Measurements from ENCODE around the gene CCDC174. TPM values are rescaled to one million over a fixed set of nuclear protein-coding genes. Genes with fewer than 3 reads are reported as not detected.

Gene CCDC174
- total RNA-seq, 2 donors from 2014 or later = 17.7 to 27.6 TPM

- no peaks in the 10 kb centered on the region for H3K9me3 Mint-ChIP-seq
- no peaks in the 10 kb centered on the region for H3K36me3 Mint-ChIP-seq (ENCODE audit: low read depth)
- no peak for ATAC-seq (replicated peaks)
- no peak overlapping the region for H3K4me3 Mint-ChIP-seq
- no peak overlapping the region for H3K27ac Mint-ChIP-seq
- no peaks in the 10 kb centered on the region for H3K4me1 Mint-ChIP-seq
- peaks cover 19% of the 10 kb centered on the region for H3K27me3 Mint-ChIP-seq
Measured at GRCh38 chr3:14617508-14618023, 34.0 kb upstream of the CCDC174 start.

- Mint-ChIP-seq H3K27ac (no peak overlapping the region), H3K4me3 (no peak overlapping the region), H3K27me3 (peaks cover 13% of the 10 kb centered on the region), H3K4me1 (no peaks in the 10 kb centered on the region), H3K36me3 (ENCODE audit: low read depth) (no peaks in the 10 kb centered on the region), H3K9me3 (no peaks in the 10 kb centered on the region)
- no peak for ATAC-seq (replicated peaks)
Measured at GRCh38 chr3:14619605-14620004, 32.0 kb upstream of the CCDC174 start.

GRCh38 chr3:14620512-14620911 lies 31.1 kb upstream of the CCDC174 start:
- Mint-ChIP-seq H3K9me3 (no peaks in the 10 kb centered on the region), H3K27ac (no peak overlapping the region), H3K36me3 (ENCODE audit: low read depth) (no peaks in the 10 kb centered on the region), H3K4me1 (no peaks in the 10 kb centered on the region), H3K4me3 (no peak overlapping the region), H3K27me3 (peaks cover 13% of the 10 kb centered on the region)
- ATAC-seq (replicated peaks) = no peak

- peaks cover 13% of the 10 kb centered on the region for H3K27me3 Mint-ChIP-seq
Measured at GRCh38 chr3:14621093-14621492, 30.5 kb upstream of the CCDC174 start.

GRCh38 chr3:14622368-14622767 lies 29.2 kb upstream of the CCDC174 start:
- H3K36me3 Mint-ChIP-seq (ENCODE audit: low read depth) = no peaks in the 10 kb centered on the region
- no peak for ATAC-seq (replicated peaks)
- H3K4me3 Mint-ChIP-seq = no peak overlapping the region
- no peaks in the 10 kb centered on the region for H3K4me1 Mint-ChIP-seq
- H3K9me3 Mint-ChIP-seq = no peaks in the 10 kb centered on the region
- H3K27ac Mint-ChIP-seq = no peak overlapping the region
- peaks cover 18% of the 10 kb centered on the region for H3K27me3 Mint-ChIP-seq

More at GRCh38 chr3:14621093-14621492, 30.5 kb upstream of the CCDC174 start:
- no peak for ATAC-seq (replicated peaks)
- Mint-ChIP-seq H3K27ac (no peak overlapping the region), H3K9me3 (no peaks in the 10 kb centered on the region), H3K36me3 (ENCODE audit: low read depth) (no peaks in the 10 kb centered on the region), H3K4me1 (no peaks in the 10 kb centered on the region), H3K4me3 (no peak overlapping the region)

- Mint-ChIP-seq H3K27ac (no peak overlapping the region), H3K27me3 (peaks cover 11% of the 10 kb centered on the region), H3K4me3 (no peak overlapping the region), H3K4me1 (no peaks in the 10 kb centered on the region), H3K9me3 (no peaks in the 10 kb centered on the region), H3K36me3 (ENCODE audit: low read depth) (no peaks in the 10 kb centered on the region)
- ATAC-seq (replicated peaks) = no peak
Measured at GRCh38 chr3:14623569-14624051, 28.0 kb upstream of the CCDC174 start.

GRCh38 chr3:14624498-14624897 lies 27.1 kb upstream of the CCDC174 start:
- Mint-ChIP-seq H3K4me1 (no peaks in the 10 kb centered on the region), H3K36me3 (ENCODE audit: low read depth) (no peaks in the 10 kb centered on the region), H3K27ac (no peak overlapping the region), H3K27me3 (peaks cover 5% of the 10 kb centered on the region), H3K9me3 (no peaks in the 10 kb centered on the region), H3K4me3 (no peak overlapping the region)
- no peak for ATAC-seq (replicated peaks)

- H3K27me3 Mint-ChIP-seq = peaks cover 5% of the 10 kb centered on the region
- ATAC-seq (replicated peaks) = no peak
- H3K4me1 Mint-ChIP-seq = no peaks in the 10 kb centered on the region
- H3K36me3 Mint-ChIP-seq (ENCODE audit: low read depth) = no peaks in the 10 kb centered on the region
- no peak overlapping the region for H3K4me3 Mint-ChIP-seq
- H3K27ac Mint-ChIP-seq = no peak overlapping the region
- H3K9me3 Mint-ChIP-seq = no peaks in the 10 kb centered on the region
Measured at GRCh38 chr3:14625443-14625842, 26.1 kb upstream of the CCDC174 start.

GRCh38 chr3:14627815-14628214 lies 23.7 kb upstream of the CCDC174 start:
- Mint-ChIP-seq H3K36me3 (ENCODE audit: low read depth) (no peaks in the 10 kb centered on the region), H3K27ac (no peak overlapping the region), H3K27me3 (peaks cover 5% of the 10 kb centered on the region), H3K4me1 (no peaks in the 10 kb centered on the region), H3K9me3 (no peaks in the 10 kb centered on the region), H3K4me3 (no peak overlapping the region)
- no peak for ATAC-seq (replicated peaks)

GRCh38 chr3:14628406-14628805 lies 23.2 kb upstream of the CCDC174 start:
- no peak overlapping the region for H3K27ac Mint-ChIP-seq
- H3K4me3 Mint-ChIP-seq = no peak overlapping the region
- H3K36me3 Mint-ChIP-seq (ENCODE audit: low read depth) = no peaks in the 10 kb centered on the region
- no peak for ATAC-seq (replicated peaks)
- H3K27me3 Mint-ChIP-seq = peaks cover 5% of the 10 kb centered on the region
- H3K9me3 Mint-ChIP-seq = no peaks in the 10 kb centered on the region
- no peaks in the 10 kb centered on the region for H3K4me1 Mint-ChIP-seq

- H3K4me3 Mint-ChIP-seq = no peak overlapping the region
- ATAC-seq (replicated peaks) = no peak
- no peaks in the 10 kb centered on the region for H3K4me1 Mint-ChIP-seq
- H3K27ac Mint-ChIP-seq = no peak overlapping the region
- H3K27me3 Mint-ChIP-seq = peaks cover 13% of the 10 kb centered on the region
- H3K36me3 Mint-ChIP-seq (ENCODE audit: low read depth) = no peaks in the 10 kb centered on the region
- no peaks in the 10 kb centered on the region for H3K9me3 Mint-ChIP-seq
Measured at GRCh38 chr3:14630404-14631100, 21.0 kb upstream of the CCDC174 start.

GRCh38 chr3:14631101-14631497 lies 20.5 kb upstream of the CCDC174 start:
- Mint-ChIP-seq H3K4me1 (no peaks in the 10 kb centered on the region), H3K27ac (no peak overlapping the region)

GRCh38 chr3:14631687-14632441 lies 19.7 kb upstream of the CCDC174 start:
- no peaks in the 10 kb centered on the region for H3K9me3 Mint-ChIP-seq
- H3K27me3 Mint-ChIP-seq = peaks cover 15% of the 10 kb centered on the region
- H3K4me3 Mint-ChIP-seq = no peak overlapping the region
- no peak overlapping the region for H3K27ac Mint-ChIP-seq
- no peak for ATAC-seq (replicated peaks)
- no peaks in the 10 kb centered on the region for H3K4me1 Mint-ChIP-seq
- H3K36me3 Mint-ChIP-seq (ENCODE audit: low read depth) = no peaks in the 10 kb centered on the region

More at GRCh38 chr3:14631101-14631497, 20.5 kb upstream of the CCDC174 start:
- H3K9me3 Mint-ChIP-seq = no peaks in the 10 kb centered on the region
- no peak for ATAC-seq (replicated peaks)
- no peaks in the 10 kb centered on the region for H3K36me3 Mint-ChIP-seq (ENCODE audit: low read depth)
- no peak overlapping the region for H3K4me3 Mint-ChIP-seq
- H3K27me3 Mint-ChIP-seq = peaks cover 13% of the 10 kb centered on the region

- Mint-ChIP-seq H3K36me3 (ENCODE audit: low read depth) (no peaks in the 10 kb centered on the region), H3K4me1 (no peaks in the 10 kb centered on the region), H3K27ac (no peak overlapping the region), H3K27me3 (peaks cover 17% of the 10 kb centered on the region), H3K4me3 (no peak overlapping the region), H3K9me3 (no peaks in the 10 kb centered on the region)
- ATAC-seq (replicated peaks) = no peak
Measured at GRCh38 chr3:14632442-14632930, 19.1 kb upstream of the CCDC174 start.

- no peak for ATAC-seq (replicated peaks)
- H3K27ac Mint-ChIP-seq = no peak overlapping the region
- no peaks in the 10 kb centered on the region for H3K9me3 Mint-ChIP-seq
- peaks cover 18% of the 10 kb centered on the region for H3K27me3 Mint-ChIP-seq
- no peak overlapping the region for H3K4me3 Mint-ChIP-seq
- no peaks in the 10 kb centered on the region for H3K36me3 Mint-ChIP-seq (ENCODE audit: low read depth)
- H3K4me1 Mint-ChIP-seq = no peaks in the 10 kb centered on the region
Measured at GRCh38 chr3:14633417-14633816, 18.1 kb upstream of the CCDC174 start.
